B cell (primary cell): ENCODE measurements around the gene SH3D19. TPM values are rescaled to one million over a fixed set of nuclear protein-coding genes. Genes with fewer than 3 reads are reported as not detected.

Experiments
- ATAC-seq: fragments of 200-7000 bp; cut with Tn5 transposase; one replicate; pipeline ENCODE4 v1.10.0; 2021; ENCODE audit warnings: low read depth, mild to moderate bottlenecking, moderate number of reproducible peaks, moderate library complexity
- CTCF ChIA-PET: fragments of 350-600 bp; sonication (Branson Sonifier 250); formaldehyde crosslinking; loops from one replicate; lab custom pipeline; 2021; ENCODE audit warnings: antibody characterized with exemption, inconsistent platforms; lab: Charles Lee
- POLR2A ChIA-PET: fragments of 350-600 bp; sonication (Branson Sonifier 250); formaldehyde crosslinking; loops from one replicate; lab custom pipeline; 2021; ENCODE audit warnings: antibody characterized with exemption; lab: Charles Lee
- DNase-seq: peaks from one replicate; pipeline ENCODE4 v3.0.0; 2013
- H2AFZ ChIP-seq: 2 replicates; pipeline ENCODE4 v1.6.1; 2012; ENCODE audit warnings: mild to moderate bottlenecking, low read depth, low read length; ENCODE audit not compliant: insufficient read depth, poor library complexity, severe bottlenecking
- H3K27ac ChIP-seq, 2 donors: 1 replicate in 1 of 2; 2 replicates in 1 of 2; pipeline ENCODE4 v1.5.1; 2012 to 2013; ENCODE audit warnings: low read length in 2 of 2, mild to moderate bottlenecking in 2 of 2, moderate library complexity in 1 of 2
- H3K27me3 ChIP-seq, 4 experiments: fragments of 200-600 bp in 1 of 4; sonication (generic) in 1 of 4; replicated peaks in 1 of 4; 1 replicate in 2 of 4; 2 replicates in 2 of 4; pipeline versions ENCODE4 v1.6.1 to v1.7.0; 2013 to 2016; ENCODE audit warnings: low read length in 3 of 4, mild to moderate bottlenecking in 2 of 4, mixed read lengths in 1 of 4, moderate library complexity in 1 of 4; ENCODE audit not compliant: insufficient read depth in 4 of 4, control insufficient read depth in 3 of 4; ENCODE audit errors: control extremely low read depth in 1 of 4
- H3K36me3 ChIP-seq, 2 experiments: replicated peaks in 1 of 2; 1 replicate in 1 of 2; 2 replicates in 1 of 2; pipeline versions ENCODE4 v1.6.1 to v1.7.1; 2013; ENCODE audit warnings: low read length in 1 of 2; ENCODE audit not compliant: insufficient read depth in 2 of 2, control insufficient read depth in 1 of 2; ENCODE audit errors: control extremely low read depth in 1 of 2, extremely low read depth in 1 of 2
- H3K4me1 ChIP-seq, 2 donors: fragments of 200-600 bp in 1 of 2; sonication (generic) in 1 of 2; 1 replicate in 1 of 2; 2 replicates in 1 of 2; pipeline versions ENCODE4 v1.5.1 to v1.6.1; 2013 to 2017; ENCODE audit warnings: low read length in 2 of 2; ENCODE audit not compliant: control insufficient read depth in 2 of 2, insufficient read depth in 2 of 2
- H3K4me2 ChIP-seq: replicated peaks from 2 replicates; pipeline ENCODE3; 2012; ENCODE audit warnings: mild to moderate bottlenecking, low read depth, low read length; ENCODE audit not compliant: poor library complexity, severe bottlenecking
- H3K4me3 ChIP-seq, 5 experiments: fragments of 200-600 bp in 1 of 5; sonication (generic) in 1 of 5; 1 replicate in 3 of 5; 2 replicates in 2 of 5; pipeline versions ENCODE4 v1.5.1 to v1.7.0; 2011 to 2016; ENCODE audit warnings: low read length in 4 of 5, mild to moderate bottlenecking in 4 of 5, low read depth in 2 of 5, control low read depth in 1 of 5, moderate library complexity in 1 of 5; ENCODE audit not compliant: insufficient read depth in 1 of 5; ENCODE audit errors: control extremely low read depth in 1 of 5, extremely low read depth in 1 of 5
- H3K79me2 ChIP-seq: fragments of 200-600 bp; sonication (generic); one replicate; pipeline ENCODE4 v1.6.0; 2016; ENCODE audit warnings: low read length; ENCODE audit not compliant: control insufficient read depth, insufficient read depth
- H3K9ac ChIP-seq: fragments of 200-600 bp; sonication (generic); 2 replicates; pipeline ENCODE4 v1.6.1; 2017; ENCODE audit warnings: mild to moderate bottlenecking, low read length, moderate library complexity
- H3K9me3 ChIP-seq, 3 donors: one replicate each; pipeline versions ENCODE4 v1.6.1 to v1.7.1; 2013; ENCODE audit warnings: low read length in 2 of 3; ENCODE audit not compliant: control insufficient read depth in 2 of 3, insufficient read depth in 1 of 3; ENCODE audit errors: control extremely low read depth in 1 of 3
- H4K20me1 ChIP-seq: 2 replicates; pipeline ENCODE4 v1.6.0; 2012; ENCODE audit warnings: mild to moderate bottlenecking, low read length; ENCODE audit not compliant: insufficient read depth, control insufficient read depth, poor library complexity, severe bottlenecking
- H3K27ac Mint-ChIP-seq: one replicate; pipeline ENCODE4 v1.8.0; 2021; ENCODE audit warnings: mixed read lengths
- H3K27me3 Mint-ChIP-seq: one replicate; pipeline ENCODE4 v1.8.0; 2021; ENCODE audit warnings: mixed read lengths
- H3K4me1 Mint-ChIP-seq: one replicate; pipeline ENCODE4 v1.8.0; 2021; ENCODE audit warnings: mixed read lengths
- H3K4me3 Mint-ChIP-seq: one replicate; pipeline ENCODE4 v1.8.0; 2021; ENCODE audit warnings: mixed read lengths
- H3K9me3 Mint-ChIP-seq: one replicate; pipeline ENCODE4 v1.8.0; 2022; ENCODE audit warnings: mixed read lengths; ENCODE audit not compliant: insufficient read depth
- CTCF ChIP-seq: fragments of 200-600 bp; IDR thresholded peaks from one replicate; pipeline ENCODE4 v1.8.0; 2022; ENCODE audit warnings: antibody characterized with exemption, mild to moderate bottlenecking
- EZH2 ChIP-seq: IDR thresholded peaks from 2 replicates; pipeline ENCODE4 v1.6.1; 2012; ENCODE audit warnings: borderline replicate concordance, low read depth, mild to moderate bottlenecking, moderate library complexity, low read length; ENCODE audit not compliant: insufficient read depth, poor library complexity, severe bottlenecking
- WGBS: methylation state at CpG from one replicate; pipeline ENCODE4 v1.1.5; 2013; ENCODE audit warnings: missing lambda C conversion rate; ENCODE audit not compliant: insufficient coverage; 5-methylcytosine and 5-hydroxymethylcytosine counted together
- intact Hi-C: fragments of 100-400 bp; cut with micrococcal nuclease; formaldehyde crosslinking; loops from one replicate; pipeline ENCODE4 v1.10.0; 2022
- polyA plus RNA-seq: library from polyadenylated mRNA; depleted of rRNA; stranded (reverse); fragments of >200 nt; gene quantifications from 2 replicates; pipeline ENCODE4 v1.2.3, GENCODE V29; 2012
- total RNA-seq, 2 donors: library from RNA; stranded (reverse); fragments of 120-200 nt in 1 of 2; gene quantifications; 1 replicate in 1 of 2; 2 replicates in 1 of 2; pipeline versions ENCODE4 v1.2.3 to v1.2.4, GENCODE V29; 2013 to 2022

SH3D19 gene
- total and polyA plus RNA-seq, 2 donors (not counting 1 experiment from before 2014, with no cell fraction given), result 0.01 TPM; not detected in 1

DNA sequence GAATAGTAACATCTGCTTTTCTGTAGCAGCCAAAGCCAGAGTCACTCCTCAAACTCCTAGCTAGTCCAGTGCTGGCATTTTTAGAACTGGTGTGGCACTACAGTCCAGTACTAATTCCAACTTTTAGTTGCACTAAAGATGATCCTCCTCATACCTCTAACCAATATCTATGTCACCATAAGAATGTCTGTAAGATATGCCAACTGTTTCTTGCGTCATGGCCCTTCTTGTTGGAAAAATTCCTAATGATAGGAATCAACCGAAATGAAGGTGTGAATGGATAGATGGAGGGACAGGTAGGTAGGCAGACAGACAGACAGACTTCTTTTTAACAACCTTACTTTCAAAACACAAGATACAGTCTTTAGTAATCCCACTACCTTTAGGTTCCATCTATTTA is 123.0 kb downstream of the SH3D19 start:
- Histone ChIP-seq H3K27ac (no peak overlapping the region), H3K9me3 (no peaks in the 10 kb centered on the region), H3K4me1 (no peaks in the 10 kb centered on the region), H3K27me3 (no peaks in the 10 kb centered on the region), H2AFZ (no peak overlapping the region), H3K36me3 (no peaks in the 10 kb centered on the region), H3K9ac (no peak overlapping the region), H3K79me2 (no peaks in the 10 kb centered on the region), H3K4me2 (no peak overlapping the region), H3K4me3 (no peak overlapping the region), H4K20me1 (no peaks in the 10 kb centered on the region)
- POLR2A ChIA-PET, result no interaction called here
- no peak for DNase-seq
- TF ChIP-seq CTCF (no peak), EZH2 (no peak)
- no peak overlapping the region for H3K27ac Mint-ChIP-seq
- H3K27me3 Mint-ChIP-seq, result no peaks in the 10 kb centered on the region
- no peaks in the 10 kb centered on the region for H3K9me3 Mint-ChIP-seq
- no peaks in the 10 kb centered on the region for H3K4me1 Mint-ChIP-seq
- ATAC-seq, result no peak
- no CpG with 5 or more reads among the region's 2 CpGs for WGBS
- CTCF ChIA-PET, result interaction anchor here (0.6 kb wide), 1 partner anchor 9 kb away, joined by 3 read pairs; no protein-coding TSS in a partner anchor
- H3K4me3 Mint-ChIP-seq, result no peak overlapping the region
- intact Hi-C loops, result no loop called here

DNA sequence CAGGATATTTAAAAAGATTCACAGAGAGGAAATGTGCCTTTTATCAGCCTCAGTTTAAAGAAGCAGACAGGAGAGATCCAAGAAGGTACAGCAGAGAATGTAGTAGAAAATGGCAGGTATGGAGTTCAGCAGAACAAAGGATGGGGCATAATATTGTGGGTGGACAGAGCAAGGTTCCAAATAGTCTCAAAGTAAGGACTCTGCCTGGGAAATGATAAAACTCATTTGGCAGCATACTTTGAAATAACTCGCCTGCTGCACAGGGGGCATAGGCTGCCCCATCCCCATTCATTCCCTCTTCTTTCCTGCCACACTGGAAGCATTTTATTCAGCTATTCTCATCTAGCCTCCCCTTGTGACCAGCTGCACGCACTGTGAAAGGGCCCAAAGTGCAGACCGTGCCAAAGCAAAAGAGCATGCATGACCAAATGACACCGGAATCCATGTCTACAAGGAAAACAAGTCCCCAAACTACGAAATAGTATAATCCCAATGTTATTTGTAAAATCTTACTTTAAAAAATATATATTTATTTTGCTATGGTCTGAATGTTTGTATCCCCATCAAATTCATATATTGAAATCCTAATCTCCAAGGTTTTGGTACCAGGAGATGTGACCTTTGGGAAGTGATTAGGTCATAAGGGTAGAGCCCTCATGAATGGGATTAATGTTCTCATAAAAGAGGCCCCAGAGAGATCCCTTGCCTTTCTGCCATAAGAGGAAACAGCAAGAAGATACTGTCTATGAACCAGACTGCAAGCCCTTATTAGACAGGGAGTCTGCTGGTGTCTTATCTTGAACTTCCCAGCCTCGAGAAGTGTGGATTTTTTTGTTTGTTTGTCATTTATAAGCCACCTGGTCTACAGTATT is 125.8 kb downstream of the SH3D19 start:
- intact Hi-C loops, result no loop called here
- H3K4me3 ChIP-seq, result no peak overlapping the region
- H3K4me3 Mint-ChIP-seq, result no peak overlapping the region
- no peak overlapping the region for H3K27ac Mint-ChIP-seq
- no peak for TF ChIP-seq EZH2
- TF ChIP-seq CTCF, result no peak
- H3K27me3 Mint-ChIP-seq, result peaks cover 5% of the 10 kb centered on the region
- no peak overlapping the region for H3K27ac ChIP-seq
- ATAC-seq (no peak), DNase-seq (no peak)
- POLR2A ChIA-PET, result no interaction called here
- whole genome bisulfite sequencing, result 93% methylated on average over 3 of the region's 6 CpGs
- no peaks in the 10 kb centered on the region for H3K27me3 ChIP-seq
- H3K9ac ChIP-seq, result no peak overlapping the region
- CTCF ChIA-PET, result no interaction called here
- H3K4me2 ChIP-seq, result no peak overlapping the region
- H3K4me1 Mint-ChIP-seq, result no peaks in the 10 kb centered on the region
- H2AFZ ChIP-seq, result no peak overlapping the region
- H3K36me3 ChIP-seq, result no peaks in the 10 kb centered on the region
- no peaks in the 10 kb centered on the region for H3K4me1 ChIP-seq
- no peaks in the 10 kb centered on the region for H3K9me3 ChIP-seq
- H3K9me3 Mint-ChIP-seq, result no peaks in the 10 kb centered on the region
- no peaks in the 10 kb centered on the region for H3K79me2 ChIP-seq
- H4K20me1 ChIP-seq, result no peaks in the 10 kb centered on the region
